Stimulated activated CD8-positive, alpha-beta memory T cell treated with anti-CD3 and anti-CD28 coated beads, Interleukin-4, amount 100 ng/mL, for 48 hours (primary cell): Measurements from ENCODE around the gene LIX1L.
"Not testable (repeated sequence)": the region's sequence is repeated elsewhere in the genome, so short reads cannot be mapped to it uniquely, and the experiment has no call there.

Experiments used
- DNase-seq: peaks from one replicate; pipeline ENCODE4 v3.0.0-alpha.2; 2020

Gene LIX1L

GRCh38 chr1:145932522-145933009, 25.3 kb downstream of the LIX1L start:
- not testable (repeated sequence) for DNase-seq

DNA sequence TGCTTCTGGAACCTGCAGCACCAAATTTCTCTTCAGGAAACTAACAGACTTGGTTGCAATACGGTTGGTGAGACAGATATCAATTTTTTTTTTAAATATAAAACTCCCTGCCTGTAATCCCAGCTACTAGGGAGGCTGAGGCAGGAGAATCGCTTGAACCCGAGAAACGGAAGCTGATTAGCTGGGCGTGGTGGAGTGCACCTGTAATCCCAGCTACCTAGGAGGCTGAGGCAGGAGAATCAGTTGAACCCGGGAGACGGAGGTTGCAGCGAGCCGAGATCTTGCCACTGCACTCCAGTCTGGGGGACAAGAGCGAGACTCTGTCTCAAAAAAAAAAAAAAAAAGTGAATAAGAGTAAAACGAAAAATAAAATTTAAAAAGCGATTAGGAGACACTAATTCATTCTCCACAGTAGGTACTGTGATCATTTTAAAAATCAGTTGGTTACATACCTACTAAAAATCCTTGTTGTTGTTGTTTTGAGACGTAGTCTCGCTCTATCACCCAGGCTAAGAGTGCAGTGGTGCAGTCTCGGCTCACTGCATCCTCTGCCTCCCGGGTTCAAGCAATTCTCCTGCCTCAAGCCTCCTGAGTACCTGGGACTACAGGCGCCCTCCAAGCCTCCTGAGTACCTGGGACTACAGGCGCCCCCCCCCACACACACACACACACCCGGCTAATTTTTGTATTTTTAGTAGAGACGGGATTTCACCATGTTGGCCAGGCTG, 29.7 kb downstream of the LIX1L start:
- DNase-seq, result peak; percentile 36

DNA sequence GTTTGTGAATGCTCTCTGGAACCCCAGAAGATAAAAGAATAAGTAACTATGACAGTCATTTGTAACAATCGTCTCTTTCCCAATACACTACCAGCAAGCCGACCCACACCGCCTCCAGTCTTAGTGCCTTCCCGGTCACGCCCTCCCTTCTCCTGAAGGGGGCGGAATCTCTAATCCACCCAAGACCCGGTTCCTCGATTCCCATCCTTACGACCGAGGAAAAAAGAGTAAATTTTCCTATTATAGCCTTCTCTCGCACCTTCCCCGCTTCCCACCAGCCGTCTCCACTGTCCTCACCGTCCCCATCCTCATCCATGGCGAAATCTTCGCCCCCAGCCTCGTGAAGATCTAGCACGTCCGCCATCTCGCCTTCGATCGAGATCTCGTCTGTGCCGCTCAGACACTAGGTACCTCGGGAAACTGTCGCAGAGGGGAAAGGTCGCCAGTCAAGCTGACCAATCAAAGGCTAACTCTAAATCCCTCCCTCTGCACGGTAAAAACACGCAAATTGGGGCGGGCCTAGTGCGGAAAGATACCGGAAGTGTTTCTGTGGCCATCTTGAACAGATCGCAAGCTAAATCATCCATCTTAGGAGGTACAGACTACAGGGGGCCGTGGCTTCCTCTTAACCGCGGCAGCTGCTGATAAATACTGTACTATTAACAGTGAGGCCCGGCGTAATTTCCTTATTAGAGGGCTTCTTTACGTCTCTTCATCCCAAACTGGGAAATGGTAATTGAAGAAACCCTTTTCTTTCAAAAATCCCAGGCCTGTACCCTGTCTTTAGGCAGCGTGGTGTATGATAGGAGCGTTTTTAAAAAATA, 30.5 kb downstream of the LIX1L start, which contains the start of gene RBM8A:
Gene RBM8A (minus strand): TSS at position 422 of the 824 bp plus-strand sequence. CDS start 58 bp downstream, at position 364.
- DNase-seq, result peak; percentile 92

DNA sequence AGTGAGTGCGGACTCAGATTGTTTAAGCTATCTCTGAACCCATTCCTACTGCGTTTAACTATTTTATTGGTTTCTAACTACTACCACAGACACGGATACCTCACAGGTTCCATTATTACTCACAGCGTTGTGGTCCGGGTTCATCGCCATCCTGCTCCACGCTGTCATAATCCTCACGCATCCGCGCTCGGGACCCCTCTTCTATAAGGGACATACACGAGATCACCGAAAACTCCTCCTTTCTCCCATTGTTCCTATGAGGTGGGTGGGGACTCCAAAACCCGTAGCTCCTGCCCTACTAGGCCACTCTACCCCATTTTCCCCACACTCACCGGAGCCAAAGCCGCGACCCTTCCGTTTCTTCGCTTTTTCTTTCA, 31.1 kb downstream of the LIX1L start:
- peak; percentile 71 for DNase-seq

GRCh38 chr1:145922266-145922665, 35.6 kb downstream of the LIX1L start:
- DNase-seq, result no peak

DNA sequence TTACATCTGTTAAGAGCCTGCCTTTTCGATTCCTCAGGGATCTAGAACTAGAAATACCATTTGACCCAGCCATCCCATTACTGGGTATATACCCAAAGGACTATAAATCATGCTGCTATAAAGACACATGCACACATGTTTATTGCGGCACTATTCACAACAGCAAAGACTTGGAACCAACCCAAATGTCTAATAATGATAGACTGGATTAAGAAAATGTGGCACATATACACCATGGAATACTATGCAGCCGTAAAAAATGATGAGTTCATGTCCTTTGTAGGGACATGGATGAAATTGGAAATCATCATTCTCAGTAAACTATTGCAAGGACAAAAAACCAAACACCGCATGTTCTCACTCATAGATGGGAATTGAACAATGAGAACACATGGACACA, 37.5 kb downstream of the LIX1L start:
- DNase-seq, result not testable (repeated sequence)

DNA sequence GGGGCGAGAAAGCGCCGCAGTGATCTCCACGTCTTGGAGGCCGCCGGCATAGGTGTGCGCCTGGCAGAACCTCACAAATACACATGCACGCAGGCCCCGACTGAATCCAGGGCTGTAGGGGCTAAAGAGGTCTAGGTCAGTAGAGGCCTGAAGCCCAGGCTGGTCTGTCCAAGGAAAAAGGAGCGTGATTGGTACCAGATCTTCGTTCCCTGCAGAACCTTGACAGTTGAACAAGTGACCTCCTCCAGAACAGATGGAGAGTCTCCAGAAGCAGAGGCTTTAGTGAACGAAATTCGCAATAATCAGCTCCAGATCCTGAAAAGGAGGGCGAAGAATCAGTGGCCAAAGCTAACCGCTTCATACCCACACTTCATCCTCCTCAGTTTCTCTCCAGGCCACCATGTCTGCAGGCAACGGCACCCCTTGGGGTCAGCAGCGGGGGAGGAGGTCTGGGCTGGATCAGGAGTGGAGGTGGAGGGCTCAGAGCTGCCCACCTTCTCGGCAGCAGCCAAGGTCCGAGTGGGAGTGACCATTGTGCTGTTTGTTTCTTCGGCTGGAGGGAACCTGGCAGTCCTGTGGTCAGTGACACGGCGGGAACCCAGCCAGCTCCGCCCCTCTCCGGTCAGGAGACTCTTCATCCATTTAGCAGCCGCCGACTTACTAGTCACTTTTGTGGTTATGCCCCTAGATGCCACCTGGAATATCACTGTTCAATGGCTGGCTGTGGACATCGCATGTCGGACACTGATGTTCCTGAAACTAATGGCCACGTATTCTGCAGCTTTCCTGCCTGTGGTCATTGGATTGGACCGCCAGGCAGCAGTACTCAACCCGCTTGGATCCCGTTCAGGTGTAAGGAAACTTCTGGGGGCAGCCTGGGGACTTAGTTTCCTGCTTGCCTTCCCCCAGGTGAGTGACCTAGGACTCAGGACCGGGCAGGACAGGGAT, 38.6 kb downstream of the LIX1L start:
- DNase-seq, result peak; percentile 46

DNA sequence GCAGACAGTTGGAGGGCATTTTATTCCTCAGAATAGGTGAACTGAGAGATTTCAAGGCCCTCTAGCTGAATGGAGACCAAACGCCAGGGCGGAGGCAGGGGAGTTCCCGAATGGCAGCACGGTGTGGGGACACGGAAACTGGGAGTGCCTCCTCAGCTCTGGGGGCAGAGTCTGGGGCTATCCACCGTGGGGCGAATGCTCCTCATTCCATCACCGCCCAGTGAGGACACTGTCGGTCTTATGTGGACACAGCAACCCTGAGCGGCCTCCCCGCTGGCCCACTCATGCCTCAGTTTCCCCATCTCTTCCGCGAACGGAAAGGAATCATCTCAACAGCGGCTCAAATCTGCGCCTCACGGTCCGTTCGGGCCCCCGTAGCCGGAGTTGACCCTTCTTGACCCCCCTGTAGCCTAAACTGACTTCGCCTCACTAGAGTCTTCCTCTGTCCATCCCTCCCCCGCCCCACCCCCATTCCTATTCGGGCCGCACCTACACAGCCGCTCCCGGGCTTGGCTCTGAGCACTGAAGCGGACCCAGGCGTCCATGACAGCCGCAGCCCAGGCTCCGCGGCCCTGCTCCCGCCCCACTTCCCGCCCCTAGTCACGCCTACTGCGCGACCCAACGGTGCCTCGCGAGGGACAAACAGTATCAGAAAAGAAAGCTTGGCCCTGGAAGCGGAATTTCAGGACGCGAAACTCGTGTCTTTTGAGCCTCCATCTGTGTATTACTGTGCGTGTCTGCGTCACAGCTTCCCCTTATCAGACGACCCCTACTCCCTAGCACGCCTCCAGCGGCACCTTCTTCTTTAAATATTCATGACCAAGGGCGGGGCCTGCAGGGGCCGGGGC, 39.4 kb downstream of the LIX1L start, which contains the start of gene PEX11B:
Gene PEX11B (minus strand): TSS at position 574 of the 848 bp plus-strand sequence. CDS start 29 bp downstream, at position 545.
- DNase-seq, result peak; percentile 94

- DNase-seq, result no peak
Measured at GRCh38 chr1:145917595-145917994, 40.2 kb downstream of the LIX1L start.

GRCh38 chr1:145916745-145917144, 41.1 kb downstream of the LIX1L start:
- DNase-seq, result no peak

DNA sequence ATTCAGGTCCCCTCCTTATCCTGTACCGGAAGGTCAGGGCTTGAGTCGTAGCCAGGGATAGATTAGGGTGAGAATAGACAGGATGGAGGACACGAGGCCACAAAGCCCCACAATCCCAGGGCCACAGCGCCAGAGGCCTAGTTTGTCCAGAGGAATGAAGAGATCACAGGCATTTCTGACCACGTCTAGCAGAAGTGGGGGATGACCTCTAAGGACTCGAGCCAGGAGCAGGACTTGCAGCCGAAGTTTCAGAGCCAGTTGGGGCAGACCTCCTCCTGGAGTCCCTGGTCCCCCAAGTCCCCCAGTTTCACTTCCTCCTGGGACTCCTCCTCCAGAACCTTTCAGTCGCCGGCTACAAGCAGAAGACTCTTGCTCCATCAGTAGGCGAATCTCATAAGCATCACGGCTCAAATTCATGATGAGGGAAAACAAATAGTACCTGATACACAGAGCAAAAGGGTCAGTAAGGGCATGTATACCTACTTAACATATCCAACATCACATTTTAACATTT, 45.6 kb downstream of the LIX1L start:
- DNase-seq, result no peak

- DNase-seq, result no peak
Measured at GRCh38 chr1:145908653-145909052, 49.2 kb downstream of the LIX1L start.

GRCh38 chr1:145906954-145907753, 50.7 kb downstream of the LIX1L start:
- DNase-seq, result no peak

GRCh38 chr1:145901312-145902021, 56.4 kb downstream of the LIX1L start:
- no peak for DNase-seq

- no peak for DNase-seq
Measured at GRCh38 chr1:145898756-145899155, 59.1 kb downstream of the LIX1L start.

DNA sequence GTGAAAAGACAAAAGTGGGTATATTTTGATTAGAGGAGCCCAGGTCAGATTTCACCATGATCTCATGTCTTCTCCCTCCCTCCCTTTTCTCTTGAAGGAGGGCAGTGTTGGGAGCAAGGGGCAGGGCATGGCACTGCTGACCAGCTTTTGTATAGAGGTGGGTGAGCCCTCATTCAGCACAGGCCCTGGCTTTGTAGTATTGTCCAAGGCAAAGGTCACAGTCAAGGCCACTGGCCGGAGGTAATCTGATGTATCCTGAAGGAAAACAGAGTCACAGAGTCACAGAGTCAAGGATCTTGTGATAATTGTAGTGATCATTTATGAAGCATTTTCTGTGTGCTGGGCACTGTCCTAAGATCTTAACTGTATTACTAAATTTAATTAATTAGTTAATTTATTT, 59.8 kb downstream of the LIX1L start:
- DNase-seq, result no peak

DNA sequence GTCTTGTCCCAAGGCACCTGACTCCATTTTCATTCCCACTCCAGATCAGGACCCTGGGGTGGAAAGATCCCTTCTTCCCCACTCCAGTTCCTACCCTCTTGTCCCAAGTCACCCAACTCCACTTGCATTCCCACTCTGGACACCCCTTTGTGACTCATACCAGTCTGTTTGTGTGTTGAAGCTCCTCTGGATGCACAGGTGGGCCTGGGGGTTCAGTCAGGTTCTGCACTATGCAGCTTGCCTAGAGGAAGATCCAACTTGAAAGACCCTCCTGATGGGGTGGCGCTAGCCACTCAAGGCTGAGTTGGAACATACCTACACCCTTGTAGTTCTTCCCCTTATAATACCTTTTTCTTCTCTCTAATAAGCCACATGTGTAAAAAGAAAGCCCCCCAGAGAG, 62.3 kb downstream of the LIX1L start:
- no peak for DNase-seq

DNA sequence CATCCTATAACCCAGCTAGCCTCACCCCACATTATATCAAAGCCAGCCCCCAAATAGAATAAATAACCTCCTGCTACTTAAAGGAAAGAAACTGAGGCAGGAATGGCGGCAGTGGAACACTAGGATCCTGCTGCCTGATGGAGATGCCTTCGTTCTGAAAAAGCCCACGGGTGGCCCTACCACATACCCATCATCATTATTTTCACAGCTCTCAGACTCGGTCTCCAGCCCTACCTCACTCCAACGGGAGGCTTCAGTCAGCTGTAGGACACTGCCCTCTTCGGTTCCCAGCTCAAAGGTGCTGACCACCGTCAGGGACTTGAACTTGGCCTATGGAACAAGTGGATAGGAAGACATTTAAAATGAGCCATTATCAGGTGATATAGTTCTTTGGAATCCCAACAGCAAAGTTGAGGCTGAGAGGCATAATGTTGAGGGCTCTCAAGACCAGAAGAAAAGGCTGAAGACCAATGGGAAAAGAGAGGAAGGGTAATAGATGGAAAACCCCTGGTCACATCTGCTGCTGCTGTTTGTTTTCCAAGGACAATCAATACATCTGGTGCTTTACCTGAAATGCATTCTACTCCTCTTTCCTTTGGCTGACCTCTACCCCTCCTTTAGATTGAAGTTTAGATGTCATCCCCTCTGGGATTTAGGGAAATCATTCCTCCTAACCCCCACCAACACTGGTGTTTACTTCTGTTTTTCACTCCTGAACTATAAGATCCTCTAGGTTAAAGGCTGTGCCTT, 64.3 kb downstream of the LIX1L start:
- no peak for DNase-seq

DNA sequence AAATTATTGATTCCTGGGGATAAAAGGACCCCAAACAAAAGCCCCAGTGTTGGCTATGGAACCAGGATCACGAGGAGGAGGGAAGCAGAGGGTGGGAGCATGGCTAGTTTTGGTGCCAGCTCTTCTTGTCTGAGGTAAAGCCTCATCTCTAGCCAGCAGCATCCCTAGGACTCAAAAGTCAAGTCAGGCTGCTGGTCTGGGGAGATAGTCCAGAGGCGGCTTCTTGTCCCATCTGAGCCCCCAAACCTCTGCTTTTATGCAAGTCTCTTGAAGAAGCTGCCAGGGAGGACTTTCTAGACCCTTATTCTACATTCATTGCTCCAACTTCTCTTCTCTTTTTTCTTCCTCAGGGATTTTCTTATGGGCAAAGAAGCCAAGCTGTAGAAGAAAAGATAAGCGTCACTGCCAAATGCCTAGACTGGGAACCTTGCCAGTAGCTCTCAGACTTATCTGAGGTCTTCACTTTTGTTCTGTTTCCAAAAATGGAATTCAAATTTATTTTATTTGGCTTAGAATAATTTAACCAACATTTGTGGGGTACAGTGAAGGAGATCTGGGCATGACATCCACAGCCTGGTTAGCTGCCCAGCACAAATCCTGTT, 65.2 kb downstream of the LIX1L start:
- DNase-seq, result no peak
